C4-2B (cell line): ENCODE data around the gene SGMS1.

ENCODE experiments used
- CTCF ChIP-seq: fragments of 450-650 bp; conservative IDR thresholded peaks from 2 replicates; pipeline ENCODE4 v1.5.1; 2017; ENCODE audit warnings: mild to moderate bottlenecking
- ZFX ChIP-seq: fragments of 450-650 bp; IDR thresholded peaks from 2 replicates; pipeline ENCODE4 v1.6.1; 2017

GRCh38 chr10:50316174-50316573, 307.6 kb downstream of the SGMS1 start:
- TF ChIP-seq CTCF (no peak), ZFX (no peak)
